SU-DHL-6 (cell line): ENCODE data around the gene LDAH.

ENCODE experiments used
- H2AFZ ChIP-seq: fragments of 200-600 bp; sonication (generic); 2 replicates; pipeline ENCODE4 v1.6.1; 2014; ENCODE audit warnings: low read depth, mild to moderate bottlenecking, moderate library complexity, mixed read lengths, antibody characterized with exemption, low read length; ENCODE audit not compliant: severe bottlenecking
- H3F3A ChIP-seq: fragments of 200-600 bp; shearing (Covaris generic); 2 replicates; pipeline ENCODE4 v1.6.0; 2016; ENCODE audit warnings: antibody characterized with exemption, mild to moderate bottlenecking; ENCODE audit not compliant: insufficient read depth
- H3K27ac ChIP-seq: fragments of 200-600 bp; sonication (generic); 2 replicates; pipeline ENCODE4 v1.5.1; 2016; ENCODE audit warnings: low read depth, mild to moderate bottlenecking, low read length, moderate library complexity, mixed read lengths
- H3K27me3 ChIP-seq: fragments of 200-600 bp; sonication (generic), shearing (Covaris generic); 2 replicates; pipeline ENCODE4 v1.6.0; 2014; ENCODE audit warnings: mild to moderate bottlenecking, low read length
- H3K36me3 ChIP-seq: fragments of 200-600 bp; sonication (generic); 2 replicates; pipeline ENCODE4 v1.6.1; 2014; ENCODE audit warnings: mild to moderate bottlenecking, low read length, mixed read lengths
- H3K4me2 ChIP-seq: fragments of 300-600, 200-600 bp; shearing (Covaris generic), sonication (generic); 2 replicates; pipeline ENCODE4 v1.6.0; 2014; ENCODE audit warnings: low read length, low read depth, mild to moderate bottlenecking; ENCODE audit not compliant: poor library complexity, severe bottlenecking
- H3K4me3 ChIP-seq: fragments of 200-600 bp; sonication (generic); 2 replicates; pipeline ENCODE4 v1.5.1; 2014; ENCODE audit warnings: antibody characterized with exemption, low read length, mild to moderate bottlenecking, mixed read lengths; ENCODE audit not compliant: insufficient read depth, poor library complexity, severe bottlenecking
- H3K79me2 ChIP-seq: fragments of 200-600 bp; sonication (generic); 2 replicates; pipeline ENCODE4 v1.6.1; 2014; ENCODE audit warnings: mild to moderate bottlenecking, low read length, moderate library complexity; ENCODE audit not compliant: insufficient read depth
- H3K9ac ChIP-seq: fragments of 200-600 bp; sonication (generic); 2 replicates; pipeline ENCODE4 v1.7.0; 2014; ENCODE audit warnings: mild to moderate bottlenecking, low read length
- H3K9me2 ChIP-seq: fragments of 200-600 bp; sonication (generic); replicated peaks from 2 replicates; pipeline ENCODE4 v1.6.1; 2014; ENCODE audit warnings: low read length; ENCODE audit not compliant: insufficient read depth
- H3K9me3 ChIP-seq: fragments of 200-600 bp; sonication (generic); 2 replicates; pipeline ENCODE4 v1.6.1; 2014; ENCODE audit warnings: low read length, mixed read lengths; ENCODE audit not compliant: insufficient read depth
- H4K20me1 ChIP-seq: fragments of 200-600 bp; sonication (generic); 2 replicates; pipeline ENCODE4 v1.6.1; 2014; ENCODE audit warnings: low read depth, mild to moderate bottlenecking, antibody characterized with exemption, low read length, moderate library complexity, mixed read lengths
- CTCF ChIP-seq: fragments of 200-600 bp; sonication (generic); IDR thresholded peaks from one replicate; pipeline ENCODE4 v1.5.1; 2017; ENCODE audit warnings: antibody characterized with exemption, mild to moderate bottlenecking, low read length, moderate library complexity; ENCODE audit not compliant: insufficient read depth, poor library complexity, severe bottlenecking
- EZH2phosphoT487 ChIP-seq: fragments of 200-600 bp; sonication (generic), shearing (Covaris generic); conservative IDR thresholded peaks from 2 replicates; pipeline ENCODE4 v1.6.1; 2018; ENCODE audit warnings: mild to moderate bottlenecking, antibody characterized with exemption, low read length, moderate library complexity, mixed read lengths

The LDAH gene

DNA sequence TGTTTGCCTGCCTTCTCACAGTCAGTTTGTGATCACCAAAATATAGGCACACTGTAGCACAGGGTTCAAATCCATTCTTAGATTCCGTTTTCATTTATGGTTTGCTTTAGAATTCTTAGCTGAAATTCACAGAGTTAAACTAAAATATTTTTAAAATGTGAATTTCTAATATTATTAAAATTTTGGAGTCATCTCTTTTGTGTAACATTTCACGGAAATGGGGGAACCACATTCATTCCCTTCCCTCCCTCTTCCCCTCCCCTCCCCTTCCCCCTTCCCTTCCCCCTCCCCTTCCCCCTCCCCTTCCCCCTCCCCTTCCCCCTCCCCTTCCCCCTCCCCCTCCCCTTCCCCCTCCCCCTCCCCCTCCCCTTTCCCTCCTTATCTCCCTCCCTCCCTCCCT is 11.4 kb upstream of the LDAH start:
- Histone ChIP-seq H3K9me2 (no peaks in the 10 kb centered on the region), H2AFZ (no peak overlapping the region), H3K9ac (no peak overlapping the region), H4K20me1 (no peaks in the 10 kb centered on the region), H3K36me3 (no peaks in the 10 kb centered on the region), H3K27ac (no peak overlapping the region), H3K4me2 (no peak overlapping the region), H3F3A (no peaks in the 10 kb centered on the region), H3K4me3 (no peak overlapping the region), H3K79me2 (no peaks in the 10 kb centered on the region), H3K9me3 (no peaks in the 10 kb centered on the region), H3K27me3 (0 out of 2 replicates have a peak, but pooled peaks cover 4% of the 10 kb centered on the region)
- no peak for TF ChIP-seq CTCF
- no peak for TF ChIP-seq EZH2phosphoT487

- no peak overlapping the region for H3K27ac ChIP-seq
- H3K36me3 ChIP-seq: no peaks in the 10 kb centered on the region
- no peaks in the 10 kb centered on the region for H3F3A ChIP-seq
- no peak overlapping the region for H3K4me2 ChIP-seq
- no peaks in the 10 kb centered on the region for H3K27me3 ChIP-seq
- H3K9ac ChIP-seq: no peak overlapping the region
- H4K20me1 ChIP-seq: no peaks in the 10 kb centered on the region
- TF ChIP-seq CTCF: no peak
- TF ChIP-seq EZH2phosphoT487: no peak
- no peak overlapping the region for H2AFZ ChIP-seq
- H3K9me3 ChIP-seq: no peaks in the 10 kb centered on the region
- H3K79me2 ChIP-seq: no peaks in the 10 kb centered on the region
- no peaks in the 10 kb centered on the region for H3K9me2 ChIP-seq
- H3K4me3 ChIP-seq: no peak overlapping the region
Observed at GRCh38 chr2:20832606-20833005, 9.7 kb upstream of the LDAH start.

DNA sequence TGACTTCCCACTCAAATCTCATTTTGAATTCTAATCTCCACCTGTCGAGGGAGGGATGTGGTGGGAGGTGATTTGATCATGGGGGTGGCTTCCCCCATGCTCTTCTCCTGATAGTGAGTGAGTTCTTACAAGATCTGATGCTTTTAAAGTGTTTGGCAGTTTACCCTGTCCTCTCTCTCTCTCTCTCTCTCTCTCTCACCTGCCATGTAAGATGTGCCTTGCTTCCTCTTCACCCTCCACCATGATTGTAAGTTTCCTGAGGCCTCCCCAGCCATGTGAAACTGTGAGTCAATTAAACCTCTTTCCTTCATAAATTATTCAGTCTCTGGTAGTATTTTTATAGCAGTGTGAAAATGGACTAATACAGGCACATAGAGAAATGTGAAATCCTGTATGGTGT is 7.0 kb upstream of the LDAH start:
- no peaks in the 10 kb centered on the region for H3K27me3 ChIP-seq
- no peaks in the 10 kb centered on the region for H3K9me3 ChIP-seq
- H4K20me1 ChIP-seq: no peaks in the 10 kb centered on the region
- TF ChIP-seq EZH2phosphoT487: no peak
- TF ChIP-seq CTCF: no peak
- H3K9ac ChIP-seq: no peak overlapping the region
- no peak overlapping the region for H2AFZ ChIP-seq
- H3K9me2 ChIP-seq: no peaks in the 10 kb centered on the region
- no peak overlapping the region for H3K27ac ChIP-seq
- H3K79me2 ChIP-seq: no peaks in the 10 kb centered on the region
- H3K36me3 ChIP-seq: no peaks in the 10 kb centered on the region
- H3K4me3 ChIP-seq: no peak overlapping the region
- no peaks in the 10 kb centered on the region for H3F3A ChIP-seq
- H3K4me2 ChIP-seq: no peak overlapping the region
